ENCODE measurements around the gene TUBGCP6.

The TUBGCP6 gene

GRCh38 chr22:50255607-50256006 is 10.8 kb upstream of the TUBGCP6 start:
- no peak for TF ChIP-seq PATZ1 (CRISPR knock-in tag; IDR thresholded peaks at IDR 0.05; ENCODE audit: borderline replicate concordance)
- no peak for TF ChIP-seq POU6F1 (CRISPR knock-in tag; IDR thresholded peaks at IDR 0.05; ENCODE audit: borderline replicate concordance, low read depth)
- TF ChIP-seq GLIS3 (CRISPR knock-in tag; IDR thresholded peaks at IDR 0.05): no peak
- TF ChIP-seq ZFP3 (CRISPR knock-in tag; IDR thresholded peaks at IDR 0.05): no peak
- TF ChIP-seq ZFP30 (CRISPR knock-in tag; IDR thresholded peaks at IDR 0.05): no peak
- no peak for TF ChIP-seq ARNTL (CRISPR knock-in tag; IDR thresholded peaks at IDR 0.05; ENCODE audit: borderline replicate concordance, low read depth)
- TF ChIP-seq CREB5 (CRISPR knock-in tag; IDR thresholded peaks at IDR 0.05; ENCODE audit: low read depth): no peak
- TF ChIP-seq TSHZ2 (CRISPR knock-in tag; IDR thresholded peaks at IDR 0.05): no peak
- no peak for ATAC-seq

GRCh38 chr22:50255099-50255498 is 10.3 kb upstream of the TUBGCP6 start:
- ATAC-seq: no peak
- TF ChIP-seq ZFP30 (CRISPR knock-in tag; IDR thresholded peaks at IDR 0.05): no peak
- TF ChIP-seq BACH2 (CRISPR knock-in tag; IDR thresholded peaks at IDR 0.05; ENCODE audit: borderline replicate concordance): no peak
- TF ChIP-seq ZC3H10 (CRISPR knock-in tag; IDR thresholded peaks at IDR 0.05): no peak
- no peak for TF ChIP-seq TOX (CRISPR knock-in tag; IDR thresholded peaks at IDR 0.05; ENCODE audit: borderline replicate concordance)
- TF ChIP-seq OSR1 (CRISPR knock-in tag; IDR thresholded peaks at IDR 0.05): no peak
- TF ChIP-seq CREB5 (CRISPR knock-in tag; IDR thresholded peaks at IDR 0.05; ENCODE audit: low read depth): no peak
- no peak for TF ChIP-seq ZNF8 (CRISPR knock-in tag; IDR thresholded peaks at IDR 0.05)

GRCh38 chr22:50253941-50254340 is 9.1 kb upstream of the TUBGCP6 start:
- ATAC-seq: no peak
- TF ChIP-seq PATZ1 (CRISPR knock-in tag; IDR thresholded peaks at IDR 0.05; ENCODE audit: borderline replicate concordance) (no peak), TOX (CRISPR knock-in tag; IDR thresholded peaks at IDR 0.05; ENCODE audit: borderline replicate concordance) (no peak), CSDC2 (CRISPR knock-in tag; IDR thresholded peaks at IDR 0.05) (no peak), RARB (CRISPR knock-in tag; IDR thresholded peaks at IDR 0.05) (no peak), ARNTL (CRISPR knock-in tag; IDR thresholded peaks at IDR 0.05; ENCODE audit: borderline replicate concordance, low read depth) (no peak), TSHZ2 (CRISPR knock-in tag; IDR thresholded peaks at IDR 0.05) (no peak), ZC3H10 (CRISPR knock-in tag; IDR thresholded peaks at IDR 0.05) (no peak), ZNF70 (CRISPR knock-in tag; IDR thresholded peaks at IDR 0.05) (no peak), GLIS3 (CRISPR knock-in tag; IDR thresholded peaks at IDR 0.05) (no peak), ZNF565 (CRISPR knock-in tag; conservative IDR thresholded peaks at IDR 0.05; ENCODE audit: low read depth) (no peak), ESRRG (CRISPR knock-in tag; IDR thresholded peaks at IDR 0.05) (no peak), CREB5 (CRISPR knock-in tag; IDR thresholded peaks at IDR 0.05; ENCODE audit: low read depth) (no peak)

All from SK-N-SH treated with all-trans-retinoic acid at 6 μM for 48 hours (cell line).